ENCODE results near the gene PRR35. TPM values are rescaled to one million over a fixed set of nuclear protein-coding genes. Genes with fewer than 3 reads are reported as not detected.

PRR35 gene
- total RNA-seq, 2 donors from 2014 or later, result not detected

GRCh38 chr16:564690-565418 is 4.7 kb downstream of the PRR35 start:
- intact Hi-C loops (cut with DNase I), result no loop called here
- H3K27me3 ChIP-seq, result no peaks in the 10 kb centered on the region

GRCh38 chr16:565419-566330 is 5.5 kb downstream of the PRR35 start:
- intact Hi-C loops (cut with DNase I), result no loop called here
- DNase-seq (no peak), ATAC-seq (no peak)
- Histone ChIP-seq H3K27me3 (no peaks in the 10 kb centered on the region), H3K36me3 (replicated peaks in 1 of 2; ENCODE audit: insufficient read depth in 1 of 2, low read depth in 2 of 2) (no peaks in the 10 kb centered on the region), H3K4me3 (no peak overlapping the region), H3K27ac (no peak overlapping the region), H3K9me3 (no peaks in the 10 kb centered on the region), H3K4me1 (peaks cover 36% of the 10 kb centered on the region)
- WGBS, 2 donors, result 55 to 72% methylated on average over 11 to 35 of the region's 35 CpGs
- TF ChIP-seq POLR2A (IDR thresholded peaks at IDR 0.05) (no peak), CTCF (IDR thresholded peaks at IDR 0.05) (no peak)

More at GRCh38 chr16:564690-565418, 4.7 kb downstream of the PRR35 start:
- no peak for TF ChIP-seq POLR2A (IDR thresholded peaks at IDR 0.05)
- TF ChIP-seq CTCF (IDR thresholded peaks at IDR 0.05), result no peak
- DNase-seq (no peak), ATAC-seq (no peak)
- H3K4me3 ChIP-seq, result no peak overlapping the region
- H3K27ac ChIP-seq, result no peak overlapping the region
- 82 to 85% methylated on average over 11 to 36 of the region's 42 CpGs for WGBS, 2 donors
- peaks cover 36% of the 10 kb centered on the region for H3K4me1 ChIP-seq
- H3K36me3 ChIP-seq (replicated peaks in 1 of 2; ENCODE audit: insufficient read depth in 1 of 2, low read depth in 2 of 2), result no peaks in the 10 kb centered on the region
- H3K9me3 ChIP-seq, result no peaks in the 10 kb centered on the region

GRCh38 chr16:566475-567372 is 6.5 kb downstream of the PRR35 start, which contains the start of gene NHLRC4:
Gene NHLRC4 (plus strand): TSS chr16:567005. CDS start chr16:568048, 1,043 bp downstream.
- Histone ChIP-seq H3K9me3 (no peaks in the 10 kb centered on the region), H3K4me1 (peaks cover 36% of the 10 kb centered on the region), H3K4me3 (no peak within 1 kb of the TSS), H3K27ac (no peak within 1 kb of the TSS), H3K36me3 (replicated peaks in 1 of 2; ENCODE audit: insufficient read depth in 1 of 2, low read depth in 2 of 2) (no peaks in the 10 kb centered on the region), H3K27me3 (no peaks in the 10 kb centered on the region)
- ATAC-seq, result no peak
- TF ChIP-seq CTCF (IDR thresholded peaks at IDR 0.05) (no peak), POLR2A (IDR thresholded peaks at IDR 0.05) (no peak)
- WGBS, 2 donors, result 25 to 39% methylated on average over 4 to 23 of the region's 26 CpGs
- DNase-seq, result peak in 3 of 4 donors; percentile 42 to 55 (median 46)
- intact Hi-C loops (cut with DNase I), result no loop called here

GRCh38 chr16:567373-568256 is 7.4 kb downstream of the PRR35 start:
- intact Hi-C loops (cut with DNase I), result no loop called here
- Histone ChIP-seq H3K36me3 (replicated peaks in 1 of 2; ENCODE audit: insufficient read depth in 1 of 2, low read depth in 2 of 2) (no peaks in the 10 kb centered on the region), H3K27me3 (no peaks in the 10 kb centered on the region), H3K9me3 (no peaks in the 10 kb centered on the region), H3K27ac (no peak overlapping the region), H3K4me3 (no peak overlapping the region), H3K4me1 (peaks cover 34% of the 10 kb centered on the region)
- 87% methylated on average over 7 to 32 of the region's 35 CpGs for WGBS, 2 donors
- TF ChIP-seq CTCF (IDR thresholded peaks at IDR 0.05), result no peak
- TF ChIP-seq POLR2A (IDR thresholded peaks at IDR 0.05), result no peak
- DNase-seq (no peak), ATAC-seq (no peak)
